ENCODE data around the gene RTKN2. TPM values are rescaled to one million over a fixed set of nuclear protein-coding genes. Genes with fewer than 3 reads are reported as not detected.

Gene RTKN2
- total RNA-seq, 1 donor from 2014 or later: 3.4 TPM

GRCh38 chr10:62224606-62225005 is 44.0 kb downstream of the RTKN2 start:
- peak; percentile 76 for DNase-seq (ENCODE audit: low read depth)

GRCh38 chr10:62217683-62218082 is 51.0 kb downstream of the RTKN2 start:
- DNase-seq (ENCODE audit: low read depth): no peak

- no peak for DNase-seq (ENCODE audit: low read depth)
These were observed 54.2 kb downstream of the RTKN2 start for GRCh38 chr10:62214364-62214874.

- DNase-seq (ENCODE audit: low read depth): no peak
These were observed 62.8 kb downstream of the RTKN2 start for GRCh38 chr10:62205750-62206399.

- DNase-seq (ENCODE audit: low read depth): peak; percentile 5
These were observed 69.1 kb downstream of the RTKN2 start for GRCh38 chr10:62199584-62199983.

GRCh38 chr10:62196528-62196927 is 72.1 kb downstream of the RTKN2 start:
- DNase-seq (ENCODE audit: low read depth): no peak

GRCh38 chr10:62195675-62195926 is 73.0 kb downstream of the RTKN2 start:
- no peak for DNase-seq (ENCODE audit: low read depth)

- no peak for DNase-seq (ENCODE audit: low read depth)
These were observed 73.5 kb downstream of the RTKN2 start for GRCh38 chr10:62194924-62195674.

- DNase-seq (ENCODE audit: low read depth): no peak
These were observed 75.2 kb downstream of the RTKN2 start for GRCh38 chr10:62193479-62193878.

GRCh38 chr10:62189131-62189530 is 79.5 kb downstream of the RTKN2 start:
- DNase-seq (ENCODE audit: low read depth): no peak

- DNase-seq (ENCODE audit: low read depth): no peak
These were observed 80.5 kb downstream of the RTKN2 start for GRCh38 chr10:62188021-62188616.

- no peak for DNase-seq (ENCODE audit: low read depth)
These were observed 81.5 kb downstream of the RTKN2 start for GRCh38 chr10:62186999-62187675.

GRCh38 chr10:62185919-62186692 is 82.5 kb downstream of the RTKN2 start:
- no peak for DNase-seq (ENCODE audit: low read depth)

GRCh38 chr10:62183857-62184795 is 84.5 kb downstream of the RTKN2 start:
- no peak for DNase-seq (ENCODE audit: low read depth)

- DNase-seq (ENCODE audit: low read depth): no peak
These were observed 85.2 kb downstream of the RTKN2 start for GRCh38 chr10:62183442-62183841.

- DNase-seq (ENCODE audit: low read depth): no peak
These were observed 86.0 kb downstream of the RTKN2 start for GRCh38 chr10:62182595-62182994.

- DNase-seq (ENCODE audit: low read depth): no peak
These were observed 86.5 kb downstream of the RTKN2 start for GRCh38 chr10:62182171-62182570.

- DNase-seq (ENCODE audit: low read depth): no peak
These were observed 88.0 kb downstream of the RTKN2 start for GRCh38 chr10:62180677-62181076.

GRCh38 chr10:62178568-62178967 is 90.1 kb downstream of the RTKN2 start:
- no peak for DNase-seq (ENCODE audit: low read depth)

GRCh38 chr10:62177111-62177510 is 91.5 kb downstream of the RTKN2 start:
- no peak for DNase-seq (ENCODE audit: low read depth)

GRCh38 chr10:62175251-62175650 is 93.4 kb downstream of the RTKN2 start:
- DNase-seq (ENCODE audit: low read depth): no peak
